Fibroblast of skin of scalp (primary cell): ENCODE measurements around the gene ATRX.
A peak's percentile ranks its signal among the peaks of the same experiment; 100 is the strongest.
"Not testable (repeated sequence)": the region's sequence is repeated elsewhere in the genome, so short reads cannot be mapped to it uniquely, and the experiment has no call there.

Experiments
- DNase-seq: peaks from one replicate; pipeline ENCODE4 v3.0.0-alpha.2; 2013

ATRX gene

GRCh38 chrX:77622233-77622632, 163.8 kb downstream of the ATRX start:
- DNase-seq = no peak

DNA sequence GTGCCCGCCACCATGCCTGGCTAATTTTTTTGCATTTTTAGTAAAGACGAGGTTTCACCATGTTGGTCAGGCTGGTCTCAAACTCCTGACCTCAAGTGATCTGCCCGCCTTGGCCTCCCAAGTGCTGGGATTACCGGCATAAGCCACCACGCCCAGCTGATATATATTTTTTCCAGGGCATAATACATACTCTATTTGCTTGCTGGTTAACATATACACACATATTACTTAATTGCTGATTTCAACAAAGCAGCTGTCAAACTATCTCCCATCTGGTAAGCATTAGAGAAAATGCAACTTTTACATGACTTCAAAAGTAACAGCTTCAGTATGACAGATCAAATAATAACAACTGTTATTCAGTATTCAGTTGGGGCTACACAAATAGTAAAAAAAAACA, 164.6 kb downstream of the ATRX start:
- DNase-seq = not testable (repeated sequence)

- DNase-seq = no peak
Measured at GRCh38 chrX:77617206-77617605, 168.8 kb downstream of the ATRX start.

DNA sequence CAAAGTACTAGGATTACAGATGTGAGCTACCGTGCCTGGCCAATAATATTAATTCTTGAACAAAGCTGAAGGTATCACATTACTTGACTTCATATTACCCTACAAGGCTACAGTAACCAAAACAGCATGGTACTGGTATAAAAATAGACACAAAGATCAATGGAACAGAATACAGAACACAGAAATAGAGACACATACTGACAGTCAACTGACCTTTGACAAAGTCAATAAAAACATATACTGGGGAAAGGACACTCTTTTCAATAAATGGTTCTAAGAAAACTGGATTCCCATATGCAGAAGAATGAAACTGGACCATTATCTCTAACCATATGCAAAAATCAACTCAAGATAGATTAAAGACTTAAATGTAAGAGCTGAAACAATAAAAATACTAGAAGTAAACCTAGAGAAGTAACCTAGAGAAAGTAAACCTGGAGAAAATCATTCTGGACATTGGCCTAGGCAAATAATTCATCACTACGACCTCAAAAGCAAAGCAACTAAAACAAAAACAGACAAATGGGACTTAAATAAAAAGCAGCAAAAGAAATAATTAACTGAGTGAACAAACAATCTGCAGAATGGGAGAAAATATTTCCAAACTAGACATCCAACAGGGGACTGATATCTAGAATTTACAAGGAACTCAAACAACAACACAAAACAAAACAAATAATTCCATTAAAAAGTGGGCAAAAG, 182.2 kb downstream of the ATRX start:
- DNase-seq = no peak

GRCh38 chrX:77597511-77597910, 188.5 kb downstream of the ATRX start:
- no peak for DNase-seq

GRCh38 chrX:77597090-77597489, 188.9 kb downstream of the ATRX start:
- peak; percentile 39 for DNase-seq

GRCh38 chrX:77595848-77596247, 190.2 kb downstream of the ATRX start:
- peak; percentile 4 for DNase-seq

DNA sequence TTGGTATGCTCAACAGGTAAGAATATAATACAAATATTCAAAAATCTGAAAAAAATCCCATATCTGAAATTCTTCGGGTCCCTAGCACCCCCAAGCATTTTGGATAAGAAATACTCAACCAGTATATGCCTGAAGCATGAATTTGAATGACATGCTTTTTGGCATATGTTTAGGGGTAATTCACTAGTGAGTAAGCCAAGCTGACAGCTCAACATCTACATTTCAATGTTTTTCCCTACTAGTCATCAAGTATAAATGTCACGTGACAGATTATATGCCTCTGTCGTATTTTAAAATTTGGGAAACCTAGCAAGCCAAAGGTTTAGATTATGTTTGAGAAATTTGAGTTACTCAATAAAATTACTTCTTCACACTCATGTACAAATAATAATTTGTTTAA, 213.7 kb downstream of the ATRX start:
- DNase-seq = no peak

- DNase-seq = no peak
Measured at GRCh38 chrX:77565278-77565677, 220.7 kb downstream of the ATRX start.

- no peak for DNase-seq
Measured at GRCh38 chrX:77564823-77565222, 221.2 kb downstream of the ATRX start.

GRCh38 chrX:77561372-77561771, 224.6 kb downstream of the ATRX start:
- no peak for DNase-seq

DNA sequence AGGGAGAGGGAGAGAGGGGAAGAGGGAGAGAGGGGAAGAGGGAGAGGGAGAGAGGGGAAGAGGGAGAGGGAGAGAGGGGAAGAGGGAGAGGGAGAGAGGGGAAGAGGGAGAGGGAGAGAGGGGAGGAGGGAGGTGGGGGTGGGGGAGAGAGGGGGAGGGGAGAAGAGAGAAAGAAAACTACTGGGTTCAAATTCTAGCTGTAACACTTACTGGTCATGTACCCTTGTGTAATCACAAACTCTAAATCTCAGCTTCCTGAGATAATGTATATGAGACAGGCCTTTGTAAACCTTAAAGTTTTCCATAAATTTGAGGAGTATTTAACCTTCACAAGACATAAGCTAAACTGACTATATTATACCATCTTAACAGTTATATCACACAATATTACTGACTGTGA, 229.7 kb downstream of the ATRX start:
- DNase-seq = no peak

- DNase-seq = no peak
Measured at GRCh38 chrX:77548751-77549150, 237.3 kb downstream of the ATRX start.

GRCh38 chrX:77539778-77540177, 246.2 kb downstream of the ATRX start:
- not testable (repeated sequence) for DNase-seq

DNA sequence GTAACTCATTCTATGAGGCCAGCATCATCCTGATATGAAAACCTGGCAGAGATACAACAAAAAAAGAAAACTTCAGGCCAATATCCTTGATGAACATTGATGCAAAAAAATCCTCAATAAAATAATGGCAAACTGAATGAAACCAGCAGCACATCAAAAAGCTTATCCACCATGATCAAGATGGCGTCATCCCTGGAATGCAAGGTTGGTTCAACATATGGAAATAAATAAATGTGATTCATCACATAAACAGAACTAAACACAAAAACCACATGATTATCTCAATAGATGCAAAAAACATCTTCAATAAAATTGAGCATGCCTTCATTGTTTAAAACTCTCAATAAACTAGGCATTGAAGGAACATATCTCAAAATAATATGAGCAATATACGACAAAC, 254.8 kb downstream of the ATRX start:
- DNase-seq = not testable (repeated sequence)

GRCh38 chrX:77528034-77528433, 258.0 kb downstream of the ATRX start:
- no peak for DNase-seq

- no peak for DNase-seq
Measured at GRCh38 chrX:77527233-77528001, 258.6 kb downstream of the ATRX start.

GRCh38 chrX:77519765-77520164, 266.3 kb downstream of the ATRX start:
- DNase-seq = no peak

DNA sequence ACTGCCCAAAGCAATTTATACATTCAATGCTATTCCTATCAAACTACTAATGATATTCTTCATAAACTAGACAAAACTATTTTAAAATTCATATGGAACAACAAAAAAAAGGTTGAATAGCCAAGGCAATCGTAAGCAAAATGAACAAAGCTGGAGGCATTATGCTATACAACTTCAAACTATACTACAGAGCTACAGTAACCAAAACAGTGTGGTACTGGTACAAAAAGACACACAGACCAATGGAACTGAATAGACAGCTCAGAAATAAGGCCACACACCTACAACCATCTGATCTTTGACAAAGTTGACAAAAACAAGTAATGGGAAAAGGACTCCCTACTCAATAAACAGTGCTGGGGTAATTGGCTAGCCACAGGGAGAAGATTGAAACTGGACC, 271.8 kb downstream of the ATRX start:
- DNase-seq = no peak

- no peak for DNase-seq
Measured at GRCh38 chrX:77510007-77510406, 276.0 kb downstream of the ATRX start.

DNA sequence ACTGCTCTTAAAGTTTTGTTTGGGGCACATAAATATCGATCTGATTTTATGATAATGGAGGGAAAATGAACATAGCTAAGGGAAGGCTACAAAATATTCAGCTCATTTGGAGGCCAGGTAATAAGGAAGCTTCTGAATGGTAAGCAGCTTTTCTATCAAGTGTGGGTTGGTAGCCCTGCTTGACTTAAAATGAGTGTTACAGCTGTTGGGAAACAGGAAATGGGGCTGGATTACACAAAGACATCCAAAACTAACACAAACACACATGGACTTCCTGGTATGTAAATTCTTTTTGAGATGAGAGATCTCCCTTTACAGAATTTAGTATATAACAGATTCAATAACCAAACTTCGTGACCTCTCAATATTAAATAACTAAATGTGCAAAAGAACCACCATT, 280.8 kb downstream of the ATRX start:
- peak; percentile 27 for DNase-seq

GRCh38 chrX:77502951-77503525, 283.0 kb downstream of the ATRX start:
- DNase-seq = no peak

DNA sequence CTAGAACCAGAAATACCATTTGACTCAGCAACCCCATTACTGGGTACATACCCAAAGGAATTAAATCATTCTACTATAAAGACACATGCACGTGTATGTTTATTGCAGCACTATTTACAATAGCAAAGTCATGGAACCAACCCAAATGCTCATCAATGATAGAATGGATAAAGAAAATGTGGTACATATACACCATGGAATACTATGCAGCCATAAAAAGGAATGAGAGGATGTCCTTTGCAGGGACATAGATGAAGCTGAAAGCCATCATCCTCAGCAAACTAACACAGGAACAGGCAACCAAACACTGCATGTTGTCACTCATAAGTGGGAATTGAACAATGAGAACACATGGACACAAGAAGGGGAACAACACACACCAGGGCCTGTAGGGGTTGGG, 285.9 kb downstream of the ATRX start:
- not testable (repeated sequence) for DNase-seq
